A549 (cell line): Measurements from ENCODE around the gene IFNLR1. TPM values are rescaled to one million over a fixed set of nuclear protein-coding genes. Genes with fewer than 3 reads are reported as not detected.

ENCODE experiments used
- ATAC-seq, 2 experiments: fragments of 200-7000 bp in 1 of 2; fragments of >200 bp in 1 of 2; cut with Nextera tagmentation in 1 of 2; cut with Tn5 transposase in 1 of 2; 3 replicates each; pipeline versions ENCODE4 v1.8.0 to v1.9.1; 2018 to 2020; ENCODE audit warnings: mild to moderate bottlenecking in 1 of 2, moderate library complexity in 1 of 2
- CTCF ChIA-PET: fragments of 300-600 bp; sonication (Branson Sonifier 250); formaldehyde crosslinking; extraction: SDS; loops from one replicate; lab custom pipeline; 2021; ENCODE audit warnings: antibody characterized with exemption, inconsistent platforms; lab: Yijun Ruan, JAX
- POLR2A ChIA-PET: fragments of 350-600 bp; formaldehyde crosslinking; extraction: SDS; loops from one replicate; lab custom pipeline; 2021; ENCODE audit warnings: antibody characterized with exemption, inconsistent platforms; lab: Yijun Ruan, JAX
- DNase-seq, 2 experiments: peaks; one replicate each; pipeline versions ENCODE4 v3.0.0 to v3.0.0-alpha.2; 2011 to 2016; ENCODE audit warnings: low read depth in 1 of 2, low spot score in 1 of 2
- FAIRE-seq: peaks from 2 replicates; lab custom pipeline; 2011; peaks lifted over from hg19 to GRCh38; lab: Jason Lieb, UNC
- H3K27ac ChIP-seq, 2 experiments: fragments of >200 bp; sonication (Bioruptor Twin); formaldehyde crosslinking; 3 replicates each; pipeline ENCODE4 v1.5.1; 2016 to 2017
- H3K4me1 ChIP-seq: fragments of >200 bp; sonication (Bioruptor Twin); formaldehyde crosslinking; 3 replicates; pipeline ENCODE4 v1.6.1; 2016
- H3K4me2 ChIP-seq: fragments of >200 bp; sonication (Bioruptor Twin); formaldehyde crosslinking; 3 replicates; pipeline ENCODE4 v1.6.1; 2016
- H3K4me3 ChIP-seq: fragments of >200 bp; sonication (Bioruptor Twin); formaldehyde crosslinking; 3 replicates; pipeline ENCODE4 v1.5.1; 2016
- H3K9me3 ChIP-seq: fragments of >200 bp; sonication (Bioruptor Twin); formaldehyde crosslinking; 3 replicates; pipeline ENCODE4 v1.6.1; 2016
- CBX8 ChIP-seq: fragments of 200-600 bp; sonication (generic); IDR thresholded peaks from 2 replicates; pipeline ENCODE4 v1.6.1; 2016
- CEBPB ChIP-seq, 2 experiments: fragments of >200 bp in 1 of 2; sonication (Bioruptor Twin) in 1 of 2; formaldehyde crosslinking in 1 of 2; IDR thresholded peaks; 2 replicates each; pipeline ENCODE4 v1.6.1; 2012 to 2016
- CTCF ChIP-seq: fragments of >200 bp; sonication (Bioruptor Twin); formaldehyde crosslinking; IDR thresholded peaks from 3 replicates; pipeline ENCODE4 v1.5.1; 2016
- E2F6 ChIP-seq: IDR thresholded peaks from 2 replicates; pipeline ENCODE4 v1.6.1; 2012; ENCODE audit warnings: low read depth, borderline replicate concordance
- ESRRA ChIP-seq: fragments of 150-350 bp; IDR thresholded peaks from 2 replicates; pipeline ENCODE4 v1.6.1; 2014; ENCODE audit warnings: mild to moderate bottlenecking, low read length, borderline replicate concordance
- FOSL2 ChIP-seq, 2 experiments: fragments of 450-650 bp in 1 of 2; fragments of >200 bp in 1 of 2; sonication (Bioruptor Twin) in 1 of 2; formaldehyde crosslinking; IDR thresholded peaks; 2 replicates each; pipeline versions ENCODE4 v1.5.0 to v1.6.1; 2016 to 2020; ENCODE audit warnings: mild to moderate bottlenecking in 1 of 2, moderate library complexity in 1 of 2
- HOXA7 ChIP-seq: fragments of 250-450 bp; sonication (Bioruptor Pico); IDR thresholded peaks from 2 replicates; pipeline ENCODE4 v1.5.0; 2020; ENCODE audit warnings: mild to moderate bottlenecking, moderate library complexity
- HOXB5 ChIP-seq: fragments of 250-450 bp; sonication (Bioruptor Pico); IDR thresholded peaks from 2 replicates; pipeline ENCODE4 v1.5.0; 2020; ENCODE audit warnings: mild to moderate bottlenecking, moderate library complexity
- KDM1A ChIP-seq: fragments of 200-600 bp; sonication (generic); IDR thresholded peaks from 2 replicates; pipeline ENCODE4 v1.6.1; 2016; ENCODE audit warnings: low read depth, mild to moderate bottlenecking
- MAFK ChIP-seq: fragments of 450-650 bp; IDR thresholded peaks from 2 replicates; pipeline ENCODE4 v1.6.1; 2014; ENCODE audit not compliant: partially characterized antibody
- MAX ChIP-seq: IDR thresholded peaks from 2 replicates; pipeline ENCODE4 v1.6.1; 2012
- NFE2L2 ChIP-seq: fragments of 150-350 bp; conservative IDR thresholded peaks from 2 replicates; pipeline ENCODE4 v1.6.1; 2014; ENCODE audit warnings: low read length
- NR3C1 ChIP-seq: fragments of >200 bp; sonication (Bioruptor Twin); formaldehyde crosslinking; IDR thresholded peaks from 3 replicates; pipeline ENCODE4 v1.6.1; 2017
- PBX3 ChIP-seq: IDR thresholded peaks from 2 replicates; pipeline ENCODE4 v1.6.1; 2012
- RAD21 ChIP-seq, 2 experiments: fragments of >200 bp in 1 of 2; sonication (Bioruptor Twin) in 1 of 2; formaldehyde crosslinking in 1 of 2; IDR thresholded peaks in 1 of 2; conservative IDR thresholded peaks in 1 of 2; 2 replicates in 1 of 2; 3 replicates in 1 of 2; pipeline ENCODE4 v1.6.1; 2012 to 2018; ENCODE audit warnings: inconsistent platforms in 1 of 2
- RARB ChIP-seq: fragments of 250-450 bp; sonication (Bioruptor Pico); IDR thresholded peaks from 2 replicates; pipeline ENCODE4 v1.8.0; 2021; ENCODE audit warnings: mild to moderate bottlenecking, moderate library complexity
- USF2 ChIP-seq: fragments of 450-650 bp; IDR thresholded peaks from 2 replicates; pipeline ENCODE4 v1.6.1; 2014; ENCODE audit warnings: antibody characterized with exemption
- WGBS: methylation state at CpG from one replicate; pipeline ENCODE4 v1.1.6; 2017; ENCODE audit errors: missing lambda C conversion rate; 5-methylcytosine and 5-hydroxymethylcytosine counted together
- polyA plus RNA-seq, 4 experiments: library from polyadenylated mRNA; depleted of rRNA in 3 of 4; stranded (reverse); fragments of >200 nt; fragmentation: RNase III in 1 of 4; extraction: RNeasy Plus Mini Kit Qiagen cat#74134 plus additional on column Dnase treatment in 1 of 4; gene quantifications; 2 replicates in 3 of 4; 3 replicates in 1 of 4; pipeline ENCODE4 v1.2.3, GENCODE V29; 2011 to 2017

The IFNLR1 gene
- polyA plus RNA-seq, 2 of the 4 experiments (the other 2 are of a cell fraction), result 0.84 to 1.3 TPM

DNA sequence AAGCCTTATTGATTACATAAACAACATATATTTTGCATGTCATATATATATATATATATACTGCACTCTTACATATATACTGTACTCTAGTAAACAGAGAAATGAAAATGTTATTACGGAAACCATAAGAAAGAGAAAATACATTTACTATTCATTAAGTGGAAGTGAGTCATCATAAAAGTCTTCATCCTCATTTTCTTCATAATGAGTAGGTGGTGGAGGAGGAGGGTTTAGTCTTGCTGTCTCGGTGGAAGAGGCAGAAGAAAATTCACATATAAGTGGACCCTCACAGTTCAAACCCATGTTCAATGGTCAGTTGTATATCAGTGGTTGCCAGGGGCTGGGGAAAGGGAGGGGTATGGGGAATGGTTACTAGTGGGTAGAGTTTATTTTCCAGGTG lies 8.0 kb upstream of the IFNLR1 start (continued):
- TF ChIP-seq CTCF (no peak), PBX3 (no peak), NFE2L2 (no peak), KDM1A (no peak), MAX (no peak), HOXB5 (CRISPR knock-in tag) (no peak), USF2 (no peak), RAD21 (conservative IDR thresholded peaks at IDR 0.05 in 1 of 2, IDR thresholded peaks at IDR 0.05 in 1 of 2) (no peak), E2F6 (no peak), ESRRA (no peak), CBX8 (no peak)

GRCh38 chr1:24193046-24193445 lies 6.0 kb upstream of the IFNLR1 start:
- DNase-seq, result peak in 1 of 2 experiments; percentile 43
- Histone ChIP-seq H3K27ac (peak overlapping the region; percentile 61 to 82; a peak in 4 of 6 replicates), H3K4me2 (no peak overlapping the region; the same call in 1 of the 3 replicates), H3K9me3 (no peaks in the 10 kb centered on the region), H3K4me1 (peaks cover 29% of the 10 kb centered on the region), H3K4me3 (no peak overlapping the region)
- ChIA-PET POLR2A (no interaction called here), CTCF (interaction anchor here (0.8 to 14.7 kb wide), 6 partner anchors 9 to 442 kb away, joined by 3 to 748 read pairs (median 10); no protein-coding TSS in a partner anchor)
- ATAC-seq, result peak; percentile 15 to 60; a peak in 3 of 6 replicates
- no peak for FAIRE-seq
- WGBS, result 85% methylated on average over 4 of the region's 4 CpGs
- TF ChIP-seq CEBPB (IDR thresholded peaks at IDR 0.05), result no peak
- peak; percentile 40; the same call in 1 of the 2 replicates for TF ChIP-seq USF2

DNA sequence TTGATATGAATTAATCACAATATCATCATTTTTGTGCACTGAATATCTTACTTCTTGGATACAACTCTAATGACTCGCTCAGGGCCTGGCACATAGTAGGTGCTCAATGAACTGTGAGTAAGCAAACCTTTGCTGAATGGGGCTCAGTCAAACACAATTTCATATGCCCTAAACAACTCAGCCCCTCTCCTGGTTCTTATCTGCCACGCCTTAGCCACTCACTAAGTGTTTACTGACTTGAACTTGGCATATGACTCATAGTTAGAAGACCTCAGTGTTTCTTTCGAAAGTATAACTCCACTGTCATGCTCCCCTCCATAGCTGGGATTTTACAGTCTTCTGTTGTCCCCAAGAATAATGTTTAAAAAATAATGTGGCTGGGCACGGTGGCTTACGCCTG lies 4.8 kb upstream of the IFNLR1 start:
- DNase-seq, result peak; percentile 77 to 87
- ChIA-PET POLR2A (no interaction called here), CTCF (interaction anchor here (1.8 to 14.7 kb wide), 5 partner anchors 10 to 199 kb away, joined by 10 to 748 read pairs (median 15); no protein-coding TSS in a partner anchor)
- Histone ChIP-seq H3K4me2 (peak overlapping the region; percentile 5), H3K27ac (peak overlapping the region; percentile 61 to 82), H3K9me3 (no peaks in the 10 kb centered on the region), H3K4me1 (peaks cover 33% of the 10 kb centered on the region), H3K4me3 (no peak overlapping the region)
- no peak for FAIRE-seq
- 15% methylated on average over 5 of the region's 5 CpGs for WGBS
- TF ChIP-seq RARB (CRISPR knock-in tag), result no peak
- peak; percentile 47 for TF ChIP-seq MAX
- TF ChIP-seq HOXA7, result no peak
- TF ChIP-seq FOSL2 (IDR thresholded peaks at IDR 0.05), result peak; percentile 60
- TF ChIP-seq FOSL2 (CRISPR knock-in tag; IDR thresholded peaks at IDR 0.05), result peak; percentile 94
- peak; percentile 21 for TF ChIP-seq MAFK
- TF ChIP-seq NR3C1, result no peak
- ATAC-seq, result peak; percentile 79 to 86; a peak in 5 of 6 replicates
